DOHH2 (cell line): ENCODE measurements around the gene RALA.
A peak's percentile ranks its signal among the peaks of the same experiment; 100 is the strongest.

ENCODE experiments used
- H3F3A ChIP-seq: fragments of 200-600 bp; sonication (generic), shearing (Covaris generic); 2 replicates; pipeline ENCODE4 v1.6.0; 2016; ENCODE audit warnings: antibody characterized with exemption, mild to moderate bottlenecking; ENCODE audit not compliant: control insufficient read depth, insufficient read depth
- H3K27ac ChIP-seq: fragments of 200-600 bp; sonication (generic); 2 replicates; pipeline ENCODE4 v1.5.1; 2014; ENCODE audit warnings: low read depth, mild to moderate bottlenecking, low read length, moderate library complexity
- H3K27me3 ChIP-seq: fragments of 200-600 bp; sonication (generic); 2 replicates; pipeline ENCODE4 v1.6.1; 2014; ENCODE audit warnings: mild to moderate bottlenecking, low read length, mixed read lengths; ENCODE audit not compliant: control insufficient read depth
- H3K36me3 ChIP-seq: fragments of 200-600 bp; sonication (generic); 2 replicates; pipeline ENCODE4 v1.6.1; 2014; ENCODE audit warnings: mild to moderate bottlenecking, low read length, moderate library complexity, mixed read lengths; ENCODE audit not compliant: control insufficient read depth
- H3K4me1 ChIP-seq: fragments of 200-600 bp; sonication (generic); 2 replicates; pipeline ENCODE4 v1.6.1; 2014; ENCODE audit warnings: mild to moderate bottlenecking, low read length, mixed read lengths; ENCODE audit not compliant: control insufficient read depth
- H3K4me2 ChIP-seq: fragments of 200-600 bp; sonication (generic); 2 replicates; pipeline ENCODE4 v1.6.0; 2014; ENCODE audit warnings: mild to moderate bottlenecking, low read length, moderate library complexity
- H3K4me3 ChIP-seq: fragments of 200-600 bp; sonication (generic); 2 replicates; pipeline ENCODE4 v1.5.1; 2014; ENCODE audit warnings: mild to moderate bottlenecking, low read length, mixed read lengths
- H3K79me2 ChIP-seq: fragments of 200-600 bp; sonication (generic); 2 replicates; pipeline ENCODE4 v1.6.1; 2014; ENCODE audit warnings: mild to moderate bottlenecking, low read length, mixed read lengths; ENCODE audit not compliant: control insufficient read depth
- H3K9me2 ChIP-seq: fragments of 200-600 bp; sonication (generic); replicated peaks from 2 replicates; pipeline ENCODE4 v1.6.1; 2014; ENCODE audit warnings: mild to moderate bottlenecking, low read length, mixed read lengths; ENCODE audit not compliant: control insufficient read depth
- H3K9me3 ChIP-seq: fragments of 200-600 bp; sonication (generic); 2 replicates; pipeline ENCODE4 v1.6.1; 2014; ENCODE audit warnings: antibody characterized with exemption, low read length, mixed read lengths; ENCODE audit not compliant: control insufficient read depth, insufficient read depth
- H4K20me1 ChIP-seq: fragments of 200-600 bp; sonication (generic); 2 replicates; pipeline ENCODE4 v1.6.0; 2014; ENCODE audit warnings: low read depth, mild to moderate bottlenecking, antibody characterized with exemption, low read length, moderate library complexity; ENCODE audit not compliant: control insufficient read depth, insufficient read depth
- EZH2phosphoT487 ChIP-seq: fragments of 200-600 bp; sonication (generic); IDR thresholded peaks from 2 replicates; pipeline ENCODE4 v1.6.1; 2017; ENCODE audit warnings: borderline replicate concordance, mild to moderate bottlenecking, antibody characterized with exemption, low read length, moderate library complexity, mixed read lengths
- TF ChIP-seq, protein P1 (sequence below): fragments of 200-600 bp; sonication (generic); IDR thresholded peaks from one replicate; pipeline ENCODE4 v1.5.1; 2014; ENCODE audit warnings: antibody characterized with exemption, mild to moderate bottlenecking, low read depth, low read length; ENCODE audit not compliant: poor library complexity, severe bottlenecking

Gene RALA

DNA sequence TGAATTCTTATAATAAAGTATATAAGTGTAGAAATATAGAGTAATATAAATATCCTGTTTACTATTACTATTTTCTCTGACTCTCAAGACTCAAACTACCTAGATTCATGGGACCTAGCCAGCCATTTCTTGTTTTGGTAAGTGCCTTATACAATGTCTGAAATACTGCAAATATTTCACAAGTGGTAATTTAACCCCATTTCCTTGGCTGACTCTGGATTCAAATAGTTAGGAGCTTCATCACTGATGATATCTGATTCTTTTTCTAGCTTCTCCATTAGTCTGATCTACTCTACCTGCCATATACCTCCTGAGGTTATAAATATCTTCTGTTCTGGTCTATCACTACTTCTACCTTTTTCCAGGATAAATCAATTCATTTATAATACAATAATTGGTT is 6.4 kb upstream of the RALA start:
- TF ChIP-seq, protein P1, sequence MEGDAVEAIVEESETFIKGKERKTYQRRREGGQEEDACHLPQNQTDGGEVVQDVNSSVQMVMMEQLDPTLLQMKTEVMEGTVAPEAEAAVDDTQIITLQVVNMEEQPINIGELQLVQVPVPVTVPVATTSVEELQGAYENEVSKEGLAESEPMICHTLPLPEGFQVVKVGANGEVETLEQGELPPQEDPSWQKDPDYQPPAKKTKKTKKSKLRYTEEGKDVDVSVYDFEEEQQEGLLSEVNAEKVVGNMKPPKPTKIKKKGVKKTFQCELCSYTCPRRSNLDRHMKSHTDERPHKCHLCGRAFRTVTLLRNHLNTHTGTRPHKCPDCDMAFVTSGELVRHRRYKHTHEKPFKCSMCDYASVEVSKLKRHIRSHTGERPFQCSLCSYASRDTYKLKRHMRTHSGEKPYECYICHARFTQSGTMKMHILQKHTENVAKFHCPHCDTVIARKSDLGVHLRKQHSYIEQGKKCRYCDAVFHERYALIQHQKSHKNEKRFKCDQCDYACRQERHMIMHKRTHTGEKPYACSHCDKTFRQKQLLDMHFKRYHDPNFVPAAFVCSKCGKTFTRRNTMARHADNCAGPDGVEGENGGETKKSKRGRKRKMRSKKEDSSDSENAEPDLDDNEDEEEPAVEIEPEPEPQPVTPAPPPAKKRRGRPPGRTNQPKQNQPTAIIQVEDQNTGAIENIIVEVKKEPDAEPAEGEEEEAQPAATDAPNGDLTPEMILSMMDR: no peak
- no peak for TF ChIP-seq EZH2phosphoT487
- H3F3A ChIP-seq: peaks cover 12% of the 10 kb centered on the region

DNA sequence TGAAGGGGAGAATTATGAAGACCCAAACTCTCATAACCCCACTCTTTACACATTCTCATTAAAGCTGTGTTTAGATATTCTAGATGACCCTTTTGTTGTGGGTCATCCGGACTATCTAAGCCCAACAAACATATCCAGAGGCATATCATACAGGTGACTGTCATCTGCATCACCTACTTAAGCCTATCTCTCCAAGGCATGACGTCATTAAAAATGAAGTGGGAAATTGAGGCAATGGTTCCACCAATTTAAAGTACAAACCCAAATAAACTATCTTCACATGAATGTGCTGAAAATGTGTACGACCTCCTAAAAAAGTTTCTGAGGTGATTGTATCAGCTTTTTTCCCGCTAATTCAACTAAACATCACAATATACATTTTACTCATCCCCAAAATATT is 4.5 kb upstream of the RALA start:
- Histone ChIP-seq H3K36me3 (peaks cover 2% of the 10 kb centered on the region; the same call in 1 of the 2 replicates), H3K79me2 (peaks cover 21% of the 10 kb centered on the region), H4K20me1 (no peaks in the 10 kb centered on the region), H3K27me3 (peaks cover 3% of the 10 kb centered on the region; the same call in 1 of the 2 replicates), H3K4me2 (no peak overlapping the region), H3K4me3 (no peak overlapping the region), H3K4me1 (peaks cover 25% of the 10 kb centered on the region), H3K27ac (no peak overlapping the region), H3K9me2 (no peaks in the 10 kb centered on the region), H3F3A (peaks cover 13% of the 10 kb centered on the region), H3K9me3 (no peaks in the 10 kb centered on the region)
- TF ChIP-seq, protein P1: no peak
- no peak for TF ChIP-seq EZH2phosphoT487

More for the DNA sequence above, 6.4 kb upstream of the RALA start:
- H3K36me3 ChIP-seq: 0 out of 2 replicates have a peak, but pooled peaks cover 2% of the 10 kb centered on the region
- H3K27ac ChIP-seq: no peak overlapping the region
- H3K4me3 ChIP-seq: no peak overlapping the region
- H3K4me2 ChIP-seq: no peak overlapping the region
- H3K9me3 ChIP-seq: no peaks in the 10 kb centered on the region
- H3K79me2 ChIP-seq: peaks cover 3% of the 10 kb centered on the region
- no peaks in the 10 kb centered on the region for H3K9me2 ChIP-seq
- no peaks in the 10 kb centered on the region for H4K20me1 ChIP-seq
- peaks cover 18% of the 10 kb centered on the region for H3K4me1 ChIP-seq
- peaks cover 3% of the 10 kb centered on the region; the same call in 1 of the 2 replicates for H3K27me3 ChIP-seq

DNA sequence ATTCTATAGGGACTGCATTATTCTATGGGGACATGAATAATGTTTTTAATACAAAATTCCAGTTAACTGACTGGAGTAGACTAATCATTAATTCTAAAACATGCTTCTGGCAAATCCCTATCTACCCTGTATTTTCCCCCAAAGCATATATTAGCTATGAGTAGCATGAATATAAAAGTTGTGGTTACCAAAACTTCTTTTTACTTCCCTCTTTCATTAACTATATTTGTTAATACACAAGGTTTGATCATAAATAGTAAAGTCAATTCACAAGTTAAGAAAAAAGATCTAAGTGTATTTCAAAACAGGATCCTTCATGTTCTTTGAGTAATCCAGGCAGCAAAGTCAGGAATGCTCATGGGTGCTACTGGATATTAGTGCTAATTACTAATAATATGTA is 2.9 kb upstream of the RALA start:
- peaks cover 37% of the 10 kb centered on the region for H3K79me2 ChIP-seq
- no peaks in the 10 kb centered on the region for H3K9me2 ChIP-seq
- peaks cover 13% of the 10 kb centered on the region for H4K20me1 ChIP-seq
- peaks cover 2% of the 10 kb centered on the region; the same call in 1 of the 2 replicates for H3K36me3 ChIP-seq
- peaks cover 39% of the 10 kb centered on the region for H3K4me1 ChIP-seq
- H3F3A ChIP-seq: peaks cover 13% of the 10 kb centered on the region
- H3K9me3 ChIP-seq: no peaks in the 10 kb centered on the region
- TF ChIP-seq, protein P1: no peak
- TF ChIP-seq EZH2phosphoT487: no peak
- H3K4me3 ChIP-seq: 0 out of 2 replicates have a peak overlapping the region, but pooled peaks have one; percentile 4
- peak overlapping the region; percentile 92 for H3K4me2 ChIP-seq
- H3K27me3 ChIP-seq: peaks cover 3% of the 10 kb centered on the region; the same call in 1 of the 2 replicates
- H3K27ac ChIP-seq: no peak overlapping the region; the same call in 1 of the 2 replicates
